Renal pelvis (tissue), 4 donors: ENCODE data around the gene VASH1. TPM values are rescaled to one million over a fixed set of nuclear protein-coding genes. Genes with fewer than 3 reads are reported as not detected.
"Not testable (repeated sequence)": the region's sequence is repeated elsewhere in the genome, so short reads cannot be mapped to it uniquely, and the experiment has no call there.

Experiments used
- DNase-seq: peaks from one replicate; pipeline ENCODE4 v3.0.0-alpha.2; 2013
- polyA plus RNA-seq, 3 donors: library from polyadenylated mRNA; unstranded; fragments of 120-200 nt; gene quantifications; one replicate each; pipeline ENCODE4 v1.2.1, GENCODE V29; 2013; ENCODE audit not compliant: insufficient read length in 3 of 3

Gene VASH1
- polyA plus RNA-seq, 3 donors = 36.7 to 44.5 (median 41.4) TPM

DNA sequence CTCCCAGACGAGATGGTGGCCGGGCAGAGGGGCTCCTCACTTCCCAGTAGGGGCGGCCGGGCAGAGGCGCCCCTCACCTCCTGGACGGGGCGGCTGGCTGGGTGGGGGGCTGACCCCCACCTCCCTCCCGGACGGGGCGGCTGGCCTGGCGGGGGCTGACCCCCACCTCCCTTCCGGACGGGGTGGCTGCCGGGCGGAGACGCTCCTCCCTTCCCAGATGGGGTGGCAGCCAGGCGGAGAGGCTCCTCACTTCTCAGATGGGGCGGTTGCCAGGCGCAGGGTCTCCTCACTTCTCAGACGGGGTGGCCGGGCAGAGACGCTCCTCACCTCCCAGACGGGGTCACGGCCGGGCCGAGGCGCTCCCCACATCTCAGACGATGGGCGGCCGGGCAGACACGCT, 26.8 kb upstream of the VASH1 start:
- DNase-seq = not testable (repeated sequence)

- no peak for DNase-seq
Observed at GRCh38 chr14:76736514-76736913, 24.8 kb upstream of the VASH1 start.

DNA sequence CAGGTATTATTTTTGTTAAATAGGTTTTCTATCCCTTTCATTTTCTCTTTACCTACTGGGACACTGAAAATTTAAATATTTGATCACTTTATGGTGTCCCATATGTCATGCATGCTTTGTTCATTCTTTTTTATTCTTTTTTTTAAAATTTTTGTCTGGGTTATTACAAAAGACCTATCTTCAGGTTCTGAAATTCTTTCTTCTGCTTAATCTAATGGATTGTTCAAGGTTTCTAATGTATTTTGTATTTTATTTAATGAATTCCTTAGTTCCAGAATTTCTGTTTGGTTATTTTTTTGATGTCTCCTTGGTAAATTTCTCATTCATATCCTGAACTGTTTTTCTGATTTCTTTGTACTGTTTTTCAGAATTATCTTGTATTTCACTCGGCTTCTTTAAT, 20.2 kb upstream of the VASH1 start:
- DNase-seq = no peak

DNA sequence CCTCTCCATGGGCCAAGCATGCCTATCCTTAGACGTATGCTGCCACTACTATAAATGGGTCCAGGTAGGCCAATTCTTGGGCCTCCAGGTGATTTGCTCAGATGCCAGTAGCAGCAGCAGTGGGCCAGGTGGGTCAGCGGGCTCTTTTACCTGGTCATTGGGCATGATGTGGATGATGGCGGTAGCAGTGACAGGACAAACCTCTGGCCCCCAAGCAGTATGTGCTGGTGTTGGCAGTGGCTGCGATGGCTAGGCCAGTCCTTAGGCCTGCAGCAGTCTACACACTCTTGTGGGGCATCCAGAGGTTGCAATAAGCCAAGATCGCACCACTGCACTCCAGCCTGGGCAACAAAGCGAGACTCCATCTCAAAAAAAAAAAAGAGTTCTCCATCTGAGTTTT, 19.1 kb upstream of the VASH1 start:
- DNase-seq = no peak

DNA sequence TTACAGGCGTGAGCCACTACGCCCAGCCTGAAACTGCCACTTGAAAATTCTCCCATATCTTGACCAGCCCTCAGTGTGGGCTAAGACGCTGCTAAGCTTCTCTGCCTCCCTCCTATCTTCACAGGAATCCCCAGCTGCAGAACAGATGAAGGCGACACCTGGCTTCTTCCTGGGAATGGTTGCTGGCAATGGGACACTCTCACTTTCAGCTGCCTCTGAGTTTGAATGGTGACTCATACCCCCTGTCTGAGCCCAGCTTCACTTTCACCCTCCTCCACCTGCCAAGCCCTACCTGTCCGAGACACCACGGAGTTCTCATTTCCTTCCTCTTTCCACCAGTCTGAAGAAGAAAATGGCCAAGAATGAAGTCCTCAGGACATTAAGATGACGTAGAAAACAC, 18.3 kb upstream of the VASH1 start:
- DNase-seq = no peak

GRCh38 chr14:76752744-76753143, 8.5 kb upstream of the VASH1 start:
- DNase-seq = no peak

DNA sequence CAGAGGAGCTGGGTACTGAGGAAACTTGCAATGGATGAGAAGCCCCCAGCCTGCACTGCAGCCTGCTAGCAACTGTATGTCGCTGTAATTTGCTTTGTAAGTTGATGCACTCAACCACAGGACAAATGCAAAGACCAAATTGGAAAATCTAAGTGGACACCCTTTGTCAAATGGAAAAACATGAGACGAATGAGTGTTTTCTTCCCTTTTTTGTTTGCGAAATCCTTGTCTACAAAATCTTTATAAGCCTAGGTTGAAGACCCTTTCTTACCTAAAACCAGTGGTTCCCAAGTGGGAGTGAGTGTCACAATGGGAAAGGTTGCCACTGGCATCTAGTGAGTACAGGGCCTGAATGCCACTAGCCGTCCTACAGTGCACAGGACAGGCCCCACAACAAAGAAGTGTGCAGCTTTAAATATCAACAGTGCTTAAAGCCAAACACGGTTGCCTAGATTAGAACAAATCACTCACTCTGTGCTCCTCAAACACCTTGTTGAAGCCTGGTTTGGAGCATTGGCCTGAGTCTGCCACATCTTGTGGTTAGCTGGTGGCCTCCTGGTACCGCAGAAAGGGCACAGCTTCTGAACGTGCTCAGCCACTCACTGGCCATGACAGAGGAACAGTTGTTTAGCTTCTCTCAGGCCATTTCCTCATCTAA, 7.6 kb upstream of the VASH1 start:
- no peak for DNase-seq

DNA sequence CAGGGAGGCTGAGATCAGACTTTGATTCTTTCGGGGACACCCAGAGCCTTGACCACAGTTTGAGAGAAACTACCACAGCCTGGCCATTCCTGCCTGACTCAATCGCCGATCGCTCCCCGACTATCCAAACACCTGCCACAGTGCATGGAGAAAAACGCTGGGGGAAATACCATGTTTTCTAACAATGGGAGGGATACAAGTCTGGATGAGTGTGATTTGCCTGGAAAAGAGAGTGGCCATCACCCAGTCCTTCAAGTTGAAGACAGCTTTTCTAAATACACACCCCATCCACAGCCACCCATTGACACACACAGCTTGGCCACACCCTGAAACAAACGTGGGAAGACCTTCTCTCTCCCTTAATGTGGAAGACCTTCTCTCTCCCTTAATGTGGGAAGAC, 6.7 kb upstream of the VASH1 start:
- no peak for DNase-seq

GRCh38 chr14:76755610-76756370, 5.5 kb upstream of the VASH1 start:
- DNase-seq = no peak

DNA sequence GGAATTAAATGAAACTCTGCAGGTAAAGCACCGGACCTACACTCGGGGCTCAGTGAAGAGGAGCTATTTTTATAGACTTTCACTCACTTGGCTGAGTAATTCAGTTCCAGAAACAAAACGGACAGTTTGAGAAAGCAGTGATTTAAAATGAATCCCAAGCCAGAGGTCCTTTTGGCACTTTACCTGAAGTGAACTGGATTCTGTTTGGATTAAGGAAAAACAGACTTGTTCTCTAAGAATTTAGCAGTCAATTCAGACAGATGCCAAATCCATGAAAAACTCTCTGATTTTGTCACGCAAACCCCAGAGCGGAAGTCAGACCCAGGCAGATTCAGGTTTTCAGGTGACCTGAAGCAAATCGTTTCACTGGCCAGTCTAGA, 4.9 kb upstream of the VASH1 start:
- no peak for DNase-seq

- no peak for DNase-seq
Observed at GRCh38 chr14:76759589-76759988, 1.7 kb upstream of the VASH1 start.

DNA sequence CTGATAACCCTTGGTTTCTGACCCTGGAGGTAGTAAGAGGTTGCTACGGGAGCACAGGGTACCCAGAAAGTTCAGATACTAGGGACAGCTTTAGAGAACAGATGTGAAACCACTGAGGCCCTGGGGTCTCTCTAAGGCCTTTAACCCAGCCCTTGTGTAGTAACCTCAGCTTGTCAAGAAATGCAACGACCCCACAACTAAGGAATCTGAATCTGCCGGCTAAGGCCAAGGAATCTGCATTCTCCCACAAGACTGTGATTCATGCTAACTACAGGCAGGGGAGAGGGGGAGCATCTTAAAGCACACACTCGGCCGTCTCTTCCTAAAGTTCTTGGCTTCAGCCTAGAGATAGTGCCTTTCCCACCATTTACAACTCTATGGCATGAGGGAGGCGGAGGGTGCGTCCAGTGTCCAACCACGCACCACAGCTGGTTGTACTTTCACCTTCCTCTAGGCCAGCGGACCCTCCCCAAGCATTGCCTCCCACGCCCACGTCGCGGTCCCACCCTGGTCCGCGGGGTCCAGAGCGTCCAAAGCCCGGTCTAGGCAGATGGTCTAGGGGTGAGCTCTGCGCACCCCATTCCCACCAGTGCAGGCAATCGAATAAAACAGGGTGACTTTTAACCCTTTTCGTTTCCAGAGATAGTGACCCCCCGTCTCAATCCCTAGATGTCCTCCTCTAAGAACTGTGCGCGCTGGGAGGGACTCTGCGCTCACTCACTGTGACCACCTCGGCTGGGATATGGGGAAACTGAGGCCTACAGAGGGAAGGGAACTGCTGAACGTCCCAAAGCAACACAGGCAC, 735 bp upstream of the VASH1 start:
- no peak for DNase-seq

DNA sequence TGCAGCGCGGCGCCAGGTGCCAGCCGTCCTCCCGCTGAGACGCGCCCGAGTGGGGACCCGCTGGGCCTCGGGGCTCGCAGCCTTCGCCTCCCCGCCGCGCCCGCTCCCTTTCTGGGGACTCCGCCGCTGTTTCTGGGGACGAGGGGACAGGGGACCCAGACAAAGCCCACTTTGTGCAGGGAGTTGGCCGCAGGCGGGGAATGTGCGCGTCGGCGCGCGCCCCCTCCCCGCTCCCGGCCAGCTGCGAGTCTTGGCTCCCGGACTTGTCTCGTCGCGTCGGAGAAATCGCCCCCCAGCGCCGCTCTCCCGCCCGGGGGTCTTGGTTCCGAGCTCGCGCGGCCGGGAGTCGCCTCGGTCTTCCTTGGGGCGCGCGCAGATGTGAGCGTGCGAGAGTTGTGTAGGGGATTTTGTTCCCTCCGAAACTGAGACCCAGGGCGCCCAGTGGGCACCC, 717 bp downstream of the VASH1 start:
- DNase-seq = no peak

GRCh38 chr14:76762411-76763095, 1.3 kb downstream of the VASH1 start:
- DNase-seq = no peak

DNA sequence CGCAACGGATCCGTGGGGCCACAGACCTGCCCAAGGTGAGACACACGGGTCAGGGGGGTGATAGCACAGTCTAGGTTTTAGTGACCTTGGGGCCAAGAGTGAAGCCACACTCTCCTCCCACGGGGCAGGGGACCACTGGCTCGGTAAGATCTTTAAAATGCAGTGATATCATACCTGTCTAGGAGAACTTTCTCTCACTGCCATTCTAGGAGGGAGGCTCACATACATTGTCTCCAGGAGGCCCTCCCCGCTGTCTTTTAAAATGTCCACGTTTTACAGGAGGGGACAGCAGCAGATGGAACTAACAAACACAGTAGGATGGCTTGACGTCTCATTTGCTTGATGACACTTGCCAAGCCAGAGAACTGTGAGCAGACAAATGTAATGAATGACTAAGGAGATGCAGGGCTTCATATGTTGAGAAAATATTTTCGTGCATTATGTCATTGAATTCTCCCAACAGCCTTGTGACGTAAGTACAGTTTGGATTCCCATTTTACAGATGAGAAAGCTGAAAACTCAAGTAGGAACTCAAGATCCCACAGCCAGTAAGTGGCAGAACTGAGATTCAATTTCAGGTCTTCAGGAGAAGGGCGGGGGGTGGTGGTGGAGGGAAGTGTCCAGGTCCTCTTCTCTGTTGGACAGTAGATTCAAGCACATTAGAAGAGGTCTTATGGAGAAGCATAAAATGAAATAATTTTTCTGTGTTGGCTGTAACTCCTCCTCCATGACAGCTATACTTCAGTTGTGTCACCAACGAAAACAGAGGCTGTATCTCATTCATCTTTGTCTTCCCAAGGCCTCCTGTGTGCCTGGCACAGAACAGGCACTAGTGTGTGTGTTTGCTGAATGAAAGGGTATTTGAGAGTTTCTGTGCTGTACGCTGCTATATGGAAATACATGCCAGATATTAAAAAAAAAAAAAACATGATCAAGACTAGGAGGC, 2.1 kb downstream of the VASH1 start:
- DNase-seq = no peak

DNA sequence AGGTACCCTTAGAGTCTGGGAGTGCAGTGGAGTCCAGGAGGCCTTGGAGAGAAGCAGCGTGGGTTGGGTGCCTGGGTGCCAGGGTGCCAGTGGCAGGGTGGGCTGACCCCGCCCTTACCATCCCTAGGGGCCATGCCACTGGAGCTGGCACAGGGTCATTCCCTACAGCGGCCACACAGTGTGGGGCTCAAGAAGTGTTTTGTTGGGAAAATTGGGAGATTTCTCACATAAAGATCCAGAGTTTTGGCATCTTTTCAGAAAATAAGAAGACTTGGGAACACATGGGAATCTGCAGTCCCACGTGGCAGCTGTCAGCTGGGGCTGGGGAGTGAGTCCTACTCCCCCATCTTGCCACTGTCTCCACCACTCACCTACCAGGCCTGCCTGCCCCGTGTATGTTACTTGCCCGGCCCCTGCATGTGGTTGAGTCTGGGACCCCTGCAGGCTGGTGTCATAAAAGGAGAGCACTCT, 4.2 kb downstream of the VASH1 start:
- no peak for DNase-seq

- DNase-seq = peak; percentile 33
Observed at GRCh38 chr14:76767681-76768656, 6.7 kb downstream of the VASH1 start.

- DNase-seq = no peak
Observed at GRCh38 chr14:76768671-76769500, 7.6 kb downstream of the VASH1 start.
